Hepatocyte (in vitro differentiated cells): ENCODE results near the gene OR6M1.

Experiments used
- CTCF ChIP-seq: fragments of 200-600 bp; sonication (generic); IDR thresholded peaks from 2 replicates; pipeline ENCODE4 v1.5.1; 2016; ENCODE audit warnings: antibody characterized with exemption, mild to moderate bottlenecking; ENCODE audit not compliant: poor library complexity
- EZH2 ChIP-seq: fragments of 200-600 bp; sonication (generic); IDR thresholded peaks from 2 replicates; pipeline ENCODE4 v1.6.1; 2016; ENCODE audit warnings: antibody characterized with exemption, mild to moderate bottlenecking, borderline replicate concordance
- EZH2phosphoT487 ChIP-seq: fragments of 200-600 bp; sonication (generic); IDR thresholded peaks from one replicate; pipeline ENCODE4 v1.6.1; 2018; ENCODE audit warnings: antibody characterized with exemption, mild to moderate bottlenecking, low read depth, moderate library complexity; ENCODE audit not compliant: unreplicated experiment, severe bottlenecking

- TF ChIP-seq CTCF, result no peak
- no peak for TF ChIP-seq EZH2
- TF ChIP-seq EZH2phosphoT487, result no peak
Observed at GRCh38 chr11:123852321-123852720, 46.2 kb upstream of the OR6M1 start.
